Left cardiac atrium (tissue), 4 donors: ENCODE results near the gene PBX2. TPM values are rescaled to one million over a fixed set of nuclear protein-coding genes. Genes with fewer than 3 reads are reported as not detected.
"Not testable (repeated sequence)": the region's sequence is repeated elsewhere in the genome, so short reads cannot be mapped to it uniquely, and the experiment has no call there.

ENCODE experiments used
- ATAC-seq, 2 donors: fragments of 200-7000 bp; cut with Tn5 transposase; one replicate each; pipeline ENCODE4 v1.9.1; 2020; ENCODE audit warnings: mild to moderate bottlenecking in 2 of 2, moderate library complexity in 2 of 2
- DNase-seq: peaks from one replicate; pipeline ENCODE4 v3.0.0-alpha.2; 2020
- intact Hi-C, 2 donors: fragments of 100-400 bp; cut with DNase I; formaldehyde crosslinking; loops; one replicate each; pipeline versions ENCODE4 v1.14.1 to v1.15.1; 2022 to 2023
- long read RNA-seq: library from polyadenylated mRNA; unstranded; transcript quantifications from one replicate; pipeline ENCODE4 v2.0.0, GENCODE V29; 2021
- total RNA-seq, 2 donors: library from RNA; stranded (reverse); fragmentation: NEBNext Ultra II Directional; extraction: Animal tissue kit (Norgen Biotek cat#: 25700); gene quantifications; one replicate each; pipeline ENCODE4 v1.2.1, GENCODE V29; 2021
- donor health status: DM: no; HTN: yes; CAD: no.
- donor health status: DM: no; HTN: yes; CAD: no; lungs with severe emphysema.
- donor health status: DM: yes; HTN: yes; CAD: no.
- donor health status: Dilated cardiomyopathy.

Gene PBX2, protein sequence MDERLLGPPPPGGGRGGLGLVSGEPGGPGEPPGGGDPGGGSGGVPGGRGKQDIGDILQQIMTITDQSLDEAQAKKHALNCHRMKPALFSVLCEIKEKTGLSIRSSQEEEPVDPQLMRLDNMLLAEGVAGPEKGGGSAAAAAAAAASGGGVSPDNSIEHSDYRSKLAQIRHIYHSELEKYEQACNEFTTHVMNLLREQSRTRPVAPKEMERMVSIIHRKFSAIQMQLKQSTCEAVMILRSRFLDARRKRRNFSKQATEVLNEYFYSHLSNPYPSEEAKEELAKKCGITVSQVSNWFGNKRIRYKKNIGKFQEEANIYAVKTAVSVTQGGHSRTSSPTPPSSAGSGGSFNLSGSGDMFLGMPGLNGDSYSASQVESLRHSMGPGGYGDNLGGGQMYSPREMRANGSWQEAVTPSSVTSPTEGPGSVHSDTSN
- total RNA-seq = 10 to 100 TPM; 43.7 to 47.7 TPM
- long read RNA-seq = 0 reads

DNA sequence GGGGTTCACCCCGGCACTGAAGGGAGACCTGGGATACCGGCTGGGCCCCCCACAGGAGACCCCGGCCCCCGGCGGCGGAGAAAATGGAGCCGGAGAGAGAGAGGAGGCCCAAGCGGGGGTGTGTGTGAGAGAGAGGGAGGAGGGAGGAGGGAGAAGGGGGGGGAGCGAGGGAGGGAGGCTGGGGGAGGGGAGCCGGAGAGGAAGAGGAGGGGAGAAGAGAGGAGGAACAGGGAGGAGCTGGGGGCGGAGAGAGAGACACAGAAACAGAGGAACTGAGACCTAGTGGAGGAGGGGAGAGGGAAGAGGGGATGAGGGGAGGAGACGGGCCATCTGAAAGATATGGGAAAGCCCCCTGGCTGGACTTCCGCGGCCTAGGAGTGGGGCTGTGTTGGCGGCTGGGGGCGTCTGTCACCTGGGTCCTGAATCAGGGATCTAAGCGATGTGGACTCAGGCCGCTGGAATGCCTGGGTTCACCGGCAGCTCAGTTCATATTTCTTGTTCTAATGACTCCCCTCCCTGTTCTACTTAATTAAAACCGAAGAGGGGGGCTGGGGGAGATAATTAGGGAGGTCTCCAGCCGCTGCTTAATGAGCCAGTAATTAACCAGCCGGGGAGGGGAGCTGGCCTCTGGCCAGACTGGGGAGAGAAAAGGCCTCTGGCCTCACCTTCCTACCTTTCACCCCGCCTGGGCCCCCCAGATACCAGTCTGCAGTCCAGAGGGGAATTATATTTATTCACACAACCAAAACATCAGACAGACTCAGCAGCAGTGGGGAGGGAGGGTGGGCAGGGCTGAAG is at the start of gene PBX2:
Gene PBX2, minus strand, starts transcription at position 149 of the 798 bp plus-strand sequence. CDS start 287 bp downstream, outside the sequence.
- ATAC-seq = peak; percentile 79 to 82
- DNase-seq = peak; percentile 94
- intact Hi-C loops = no loop called here

DNA sequence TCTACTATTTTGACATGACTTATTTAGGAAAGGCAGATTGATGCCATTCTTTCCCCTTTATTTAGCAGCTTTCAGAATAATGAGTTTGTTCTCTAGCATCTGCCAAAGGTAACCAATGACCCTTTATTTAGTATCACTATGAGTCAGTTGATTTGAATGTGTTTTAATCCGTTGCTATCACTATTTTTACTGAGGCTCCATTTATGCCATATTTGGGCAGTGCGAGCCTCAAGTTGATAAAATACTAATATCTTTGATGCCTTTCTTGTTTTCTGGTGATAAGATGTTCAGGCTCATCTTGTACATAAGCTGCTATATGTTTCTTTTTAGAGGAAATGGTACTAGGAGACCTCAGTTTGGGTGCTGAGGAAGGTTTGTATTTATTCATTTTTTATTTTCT is 49.5 kb upstream of the PBX2 start:
- intact Hi-C loops = no loop called here

GRCh38 chr6:32234934-32235333 is 44.9 kb upstream of the PBX2 start:
- no peak for DNase-seq
- intact Hi-C loops = no loop called here
- ATAC-seq = no peak

More for the DNA sequence above, 49.5 kb upstream of the PBX2 start:
- ATAC-seq = no peak
- no peak for DNase-seq

- ATAC-seq (no peak), DNase-seq (no peak)
- intact Hi-C loops = no loop called here
Observed at GRCh38 chr6:32226434-32226833, 36.4 kb upstream of the PBX2 start.

- intact Hi-C loops = no loop called here
- ATAC-seq = no peak
Observed at GRCh38 chr6:32224696-32225095, 34.7 kb upstream of the PBX2 start.

GRCh38 chr6:32223258-32224235 is 33.5 kb upstream of the PBX2 start, which contains the start of gene NOTCH4:
NOTCH4 (minus strand) TSS chr6:32224067; CDS start chr6:32223928, 139 bp downstream.
- intact Hi-C loops = no loop called here
- ATAC-seq = peak; percentile 52 to 66
- DNase-seq = peak; percentile 41

More at GRCh38 chr6:32224696-32225095, 34.7 kb upstream of the PBX2 start:
- DNase-seq = no peak

GRCh38 chr6:32222333-32223230 is 32.6 kb upstream of the PBX2 start:
- ATAC-seq = no peak
- intact Hi-C loops = no loop called here

GRCh38 chr6:32220021-32220420 is 30.0 kb upstream of the PBX2 start:
- no peak for DNase-seq
- intact Hi-C loops = no loop called here
- no peak for ATAC-seq

More at GRCh38 chr6:32222333-32223230, 32.6 kb upstream of the PBX2 start:
- no peak for DNase-seq

GRCh38 chr6:32218167-32218566 is 28.2 kb upstream of the PBX2 start:
- ATAC-seq = no peak
- DNase-seq = no peak
- intact Hi-C loops = no loop called here

- intact Hi-C loops = no loop called here
- no peak for ATAC-seq
- DNase-seq = no peak
Observed at GRCh38 chr6:32216998-32217397, 27.0 kb upstream of the PBX2 start.

DNA sequence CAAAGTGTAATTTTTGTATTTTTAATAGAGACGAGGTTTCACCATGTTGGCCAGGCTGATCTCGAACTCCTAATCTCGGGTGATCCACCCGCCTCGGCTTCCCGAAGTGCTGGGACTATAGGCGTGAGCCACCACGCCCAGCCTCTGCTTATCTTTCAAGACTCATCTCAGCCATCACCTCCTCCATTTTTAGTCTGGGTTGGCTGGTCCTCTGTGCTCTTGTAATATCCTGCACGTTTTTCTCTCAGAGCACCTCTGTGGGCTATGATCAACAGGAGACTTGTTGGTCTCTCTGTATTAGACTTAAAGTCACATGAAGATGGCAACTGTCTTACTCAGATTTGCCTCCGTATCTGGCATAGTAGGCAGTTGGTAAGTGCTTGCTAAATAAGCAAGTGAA is 26.3 kb upstream of the PBX2 start:
- DNase-seq (no peak), ATAC-seq (no peak)
- intact Hi-C loops = no loop called here

DNA sequence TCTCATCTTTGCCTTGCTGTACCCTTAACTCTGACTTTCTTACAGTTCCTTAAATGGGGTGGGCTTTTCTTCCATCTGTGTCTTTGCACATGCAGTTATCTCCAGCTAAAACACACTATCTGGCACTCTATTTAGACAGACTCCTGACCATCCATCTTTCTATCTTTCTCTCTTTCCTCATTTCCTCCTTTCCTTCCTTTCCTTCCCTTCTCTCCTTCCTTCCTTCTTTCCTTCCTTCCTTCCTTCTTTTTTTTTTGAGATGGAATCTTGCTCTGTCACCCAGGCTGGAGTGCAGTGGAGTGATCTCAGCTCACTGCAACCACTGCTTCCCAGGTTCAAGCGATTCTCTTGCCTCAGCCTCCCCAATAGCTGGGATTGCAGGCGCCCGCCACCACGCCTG is 25.6 kb upstream of the PBX2 start:
- DNase-seq = no peak
- ATAC-seq = no peak
- intact Hi-C loops = no loop called here

GRCh38 chr6:32214126-32214525 is 24.1 kb upstream of the PBX2 start:
- ATAC-seq (no peak), DNase-seq (no peak)
- intact Hi-C loops = no loop called here

DNA sequence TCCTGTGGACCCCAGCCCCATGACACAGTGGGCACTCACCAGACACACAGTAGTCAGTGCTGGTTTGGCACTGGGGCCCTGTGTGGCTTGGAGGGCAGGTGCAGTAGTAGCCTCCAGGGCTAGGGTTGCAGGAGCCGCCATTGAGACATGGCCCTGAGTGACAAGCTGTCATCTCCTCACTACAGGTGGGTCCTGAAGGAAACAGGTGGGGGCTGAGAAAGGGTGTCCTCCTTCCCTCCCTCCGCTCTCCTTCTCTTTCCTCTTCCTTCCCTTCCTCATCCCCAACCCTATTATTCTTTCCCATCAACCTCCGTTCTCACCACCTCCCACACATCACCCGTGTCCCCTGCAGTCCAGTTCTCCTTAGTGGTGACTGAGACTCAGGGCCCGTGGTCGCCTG is 23.6 kb upstream of the PBX2 start:
- ATAC-seq = no peak
- intact Hi-C loops = no loop called here
- DNase-seq = no peak

DNA sequence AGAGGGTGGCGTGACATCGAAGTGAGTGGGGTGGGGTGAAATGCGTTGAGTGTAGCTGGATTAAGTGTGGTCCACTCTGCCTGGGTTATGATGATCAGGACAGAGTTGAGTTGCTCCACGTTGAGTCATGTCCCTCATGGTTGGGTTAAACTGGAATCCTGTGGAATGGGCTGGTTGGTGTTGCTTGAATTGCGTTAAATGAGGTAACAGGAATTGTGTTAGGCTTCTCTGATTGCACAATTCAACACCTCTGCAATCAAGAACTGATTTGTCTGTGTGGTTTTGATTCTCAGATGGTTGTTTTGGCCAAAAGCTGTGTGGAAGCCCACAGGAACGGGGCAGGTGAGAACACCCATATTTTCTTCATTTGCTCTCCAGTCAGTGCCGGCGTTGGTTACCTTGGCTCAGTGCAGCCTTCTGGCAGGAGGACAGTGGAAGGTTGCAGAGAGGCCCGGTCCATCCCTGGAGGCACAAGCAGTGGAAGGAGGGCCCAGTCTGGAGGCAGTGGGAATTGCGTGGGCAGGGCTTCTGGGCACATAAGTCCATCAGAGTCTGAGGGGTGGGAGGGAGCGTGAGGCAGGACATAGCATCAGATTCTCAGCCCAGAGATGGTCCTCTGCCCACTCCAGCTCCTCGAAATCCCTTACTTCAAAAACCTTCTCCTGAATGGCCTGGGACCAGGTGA is 22.2 kb upstream of the PBX2 start:
- intact Hi-C loops = no loop called here
- ATAC-seq (no peak), DNase-seq (no peak)

DNA sequence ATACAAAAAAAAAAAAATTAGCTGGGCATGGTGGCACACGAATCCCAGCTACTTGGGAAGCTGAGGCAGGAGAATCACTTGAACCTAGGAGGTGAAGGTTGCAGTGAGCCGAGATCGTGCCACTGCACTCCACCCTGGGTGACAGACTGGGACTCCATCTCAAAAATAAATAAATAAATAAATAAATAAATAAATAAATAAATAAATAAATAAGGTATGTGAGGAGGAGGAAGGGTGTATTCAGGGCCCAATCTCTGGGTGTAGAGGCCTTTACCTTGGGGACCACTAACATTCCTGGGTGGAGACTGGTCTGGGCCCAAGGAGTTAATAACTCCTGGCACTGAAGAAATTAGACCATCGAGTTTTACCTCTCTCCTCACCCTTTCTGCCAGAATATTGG is 21.4 kb upstream of the PBX2 start:
- intact Hi-C loops, ATAC-seq, DNase-seq: not testable (repeated sequence)

DNA sequence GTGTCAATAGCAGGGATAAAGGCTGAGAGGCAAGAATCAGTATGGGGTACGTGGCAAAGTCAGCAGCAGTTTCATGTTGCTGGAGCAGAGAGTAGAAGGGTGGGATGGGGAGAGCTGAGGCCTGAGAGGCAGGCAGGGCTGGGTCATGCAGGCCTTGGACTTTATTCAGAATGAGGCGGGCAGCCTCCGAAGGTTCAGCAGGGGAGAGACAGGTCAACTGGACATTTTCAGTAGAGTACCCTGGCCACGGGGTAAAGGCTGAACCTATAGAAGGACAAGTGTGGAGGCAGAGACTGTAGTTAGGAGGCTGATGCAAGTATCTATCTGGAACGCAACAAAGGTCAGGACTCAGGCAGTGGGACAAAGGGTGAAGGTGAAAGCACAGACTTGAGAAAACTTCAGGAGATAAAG is 20.2 kb upstream of the PBX2 start:
- DNase-seq (no peak), ATAC-seq (no peak)
- intact Hi-C loops = no loop called here
